GM18868 (cell line): ENCODE measurements around the gene MEST.
"Not testable (repeated sequence)": the region's sequence is repeated elsewhere in the genome, so short reads cannot be mapped to it uniquely, and the experiment has no call there.

Experiments
- ATAC-seq: cut with Tn5 transposase; IDR thresholded peaks from one replicate; pipeline ENCODE4 v1.9.1; 2021; ENCODE audit warnings: mild to moderate bottlenecking, moderate library complexity; ENCODE audit not compliant: unreplicated experiment

The MEST gene

GRCh38 chr7:130483031-130483430 is 8.9 kb upstream of the MEST start:
- ATAC-seq = no peak

- no peak for ATAC-seq
Measured at GRCh38 chr7:130485734-130486113, 6.2 kb upstream of the MEST start.

GRCh38 chr7:130486114-130486953 is 5.6 kb upstream of the MEST start:
- no peak for ATAC-seq

GRCh38 chr7:130486954-130487436 is 4.9 kb upstream of the MEST start:
- ATAC-seq = no peak

GRCh38 chr7:130488392-130489139 is 3.3 kb upstream of the MEST start:
- no peak for ATAC-seq

GRCh38 chr7:130489140-130489983 is 2.5 kb upstream of the MEST start:
- ATAC-seq = no peak

GRCh38 chr7:130490311-130490791 is 1.5 kb upstream of the MEST start:
- ATAC-seq = no peak

- ATAC-seq = no peak
Measured at GRCh38 chr7:130490888-130491804, 739 bp upstream of the MEST start.

- no peak for ATAC-seq
Measured at GRCh38 chr7:130492523-130493274, 814 bp downstream of the MEST start.

GRCh38 chr7:130493275-130493873 is 1.5 kb downstream of the MEST start:
- no peak for ATAC-seq

GRCh38 chr7:130494431-130494858 is 2.6 kb downstream of the MEST start:
- ATAC-seq = no peak

GRCh38 chr7:130500463-130500862 is 8.6 kb downstream of the MEST start:
- ATAC-seq = no peak

- no peak for ATAC-seq
Measured at GRCh38 chr7:130500910-130501309, 9.0 kb downstream of the MEST start.

- ATAC-seq = no peak
Measured at GRCh38 chr7:130505753-130506152, 13.9 kb downstream of the MEST start.

GRCh38 chr7:130506358-130506757 is 14.5 kb downstream of the MEST start:
- no peak for ATAC-seq

- not testable (repeated sequence) for ATAC-seq
Measured at GRCh38 chr7:130512038-130512437, 20.2 kb downstream of the MEST start.

- no peak for ATAC-seq
Measured at GRCh38 chr7:130513447-130513846, 21.6 kb downstream of the MEST start.

GRCh38 chr7:130515315-130516040 is 23.6 kb downstream of the MEST start:
- ATAC-seq = no peak
